ENCODE results near the gene GNG12. TPM values are rescaled to one million over a fixed set of nuclear protein-coding genes. Genes with fewer than 3 reads are reported as not detected.

Gene GNG12
- total RNA-seq, 1 experiment from 2014 or later = 102 TPM

DNA sequence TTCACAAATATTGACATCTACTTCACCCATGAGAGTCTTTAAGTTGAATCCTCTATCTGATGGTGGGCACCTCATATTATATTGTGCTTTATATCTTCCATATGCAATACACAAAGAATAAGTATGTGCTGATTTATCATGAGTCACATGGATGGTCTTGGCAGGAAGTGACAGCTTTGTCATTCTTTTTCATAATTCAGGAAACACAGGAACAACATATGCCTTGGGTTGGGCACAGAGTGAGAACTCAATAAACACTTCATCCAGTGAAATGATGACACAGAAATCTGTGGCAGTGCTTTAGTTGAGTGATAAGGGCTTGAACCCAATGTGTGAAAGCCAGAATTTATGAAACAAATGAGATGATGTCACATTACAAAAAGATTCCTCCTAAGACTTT is 107.0 kb downstream of the GNG12 start:
- Histone ChIP-seq H3K27me3 (ENCODE audit: insufficient read depth, low read depth) (no peaks in the 10 kb centered on the region), H3K4me2 (no peak overlapping the region), H3K27ac (no peak overlapping the region), H3K4me1 (replicated peaks; ENCODE audit: insufficient read depth) (peaks cover 24% of the 10 kb centered on the region), H3F3A (ENCODE audit: insufficient read depth, low read depth) (peaks cover 3% of the 10 kb centered on the region; the same call in 1 of the 2 replicates), H3K36me3 (ENCODE audit: low read depth) (peaks cover 4% of the 10 kb centered on the region; the same call in 1 of the 2 replicates), H3K9me2 (ENCODE audit: insufficient read depth) (no peaks in the 10 kb centered on the region), H3K9me3 (ENCODE audit: insufficient read depth, low read depth) (peaks cover 6% of the 10 kb centered on the region; the same call in 1 of the 2 replicates), H3K4me3 (no peak overlapping the region), H3K79me2 (ENCODE audit: low read depth) (no peaks in the 10 kb centered on the region), H2AFZ (no peak overlapping the region), H4K20me1 (ENCODE audit: insufficient read depth) (no peaks in the 10 kb centered on the region)
- no peak for TF ChIP-seq EZH2 (IDR thresholded peaks at IDR 0.05; ENCODE audit: low read depth)
- TF ChIP-seq, protein P1, sequence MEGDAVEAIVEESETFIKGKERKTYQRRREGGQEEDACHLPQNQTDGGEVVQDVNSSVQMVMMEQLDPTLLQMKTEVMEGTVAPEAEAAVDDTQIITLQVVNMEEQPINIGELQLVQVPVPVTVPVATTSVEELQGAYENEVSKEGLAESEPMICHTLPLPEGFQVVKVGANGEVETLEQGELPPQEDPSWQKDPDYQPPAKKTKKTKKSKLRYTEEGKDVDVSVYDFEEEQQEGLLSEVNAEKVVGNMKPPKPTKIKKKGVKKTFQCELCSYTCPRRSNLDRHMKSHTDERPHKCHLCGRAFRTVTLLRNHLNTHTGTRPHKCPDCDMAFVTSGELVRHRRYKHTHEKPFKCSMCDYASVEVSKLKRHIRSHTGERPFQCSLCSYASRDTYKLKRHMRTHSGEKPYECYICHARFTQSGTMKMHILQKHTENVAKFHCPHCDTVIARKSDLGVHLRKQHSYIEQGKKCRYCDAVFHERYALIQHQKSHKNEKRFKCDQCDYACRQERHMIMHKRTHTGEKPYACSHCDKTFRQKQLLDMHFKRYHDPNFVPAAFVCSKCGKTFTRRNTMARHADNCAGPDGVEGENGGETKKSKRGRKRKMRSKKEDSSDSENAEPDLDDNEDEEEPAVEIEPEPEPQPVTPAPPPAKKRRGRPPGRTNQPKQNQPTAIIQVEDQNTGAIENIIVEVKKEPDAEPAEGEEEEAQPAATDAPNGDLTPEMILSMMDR (conservative IDR thresholded peaks at IDR 0.05) = no peak
- intact Hi-C loops (cut with micrococcal nuclease; ENCODE audit: unreplicated experiment) = no loop called here
- CTCF ChIA-PET = no interaction called here
- no TSS peak for BruUV-seq (replicated peaks)
- POLR2A ChIA-PET (ENCODE audit: unreplicated experiment) = no interaction called here
- DNase-seq = no peak

GRCh38 chr1:67724928-67725560 is 108.2 kb downstream of the GNG12 start:
- Histone ChIP-seq H3K4me1 (replicated peaks; ENCODE audit: insufficient read depth) (peaks cover 24% of the 10 kb centered on the region), H3K9me2 (ENCODE audit: insufficient read depth) (no peaks in the 10 kb centered on the region), H4K20me1 (ENCODE audit: insufficient read depth) (no peaks in the 10 kb centered on the region), H3K36me3 (ENCODE audit: low read depth) (peaks cover 4% of the 10 kb centered on the region; the same call in 1 of the 2 replicates), H3F3A (ENCODE audit: insufficient read depth, low read depth) (peaks cover 3% of the 10 kb centered on the region; the same call in 1 of the 2 replicates), H3K27ac (no peak overlapping the region), H3K4me2 (no peak overlapping the region), H3K79me2 (ENCODE audit: low read depth) (no peaks in the 10 kb centered on the region), H3K27me3 (ENCODE audit: insufficient read depth, low read depth) (no peaks in the 10 kb centered on the region), H2AFZ (no peak overlapping the region), H3K9me3 (ENCODE audit: insufficient read depth, low read depth) (peaks cover 6% of the 10 kb centered on the region; the same call in 1 of the 2 replicates), H3K4me3 (no peak overlapping the region)
- DNase-seq = peak in 1 of 2 experiments; percentile 55
- POLR2A ChIA-PET (ENCODE audit: unreplicated experiment) = interaction anchor here (0.7 kb wide), 1 partner anchor 12 kb away, joined by 5 read pairs; no protein-coding TSS in a partner anchor
- CTCF ChIA-PET = no interaction called here
- no peak for TF ChIP-seq EZH2 (IDR thresholded peaks at IDR 0.05; ENCODE audit: low read depth)
- TF ChIP-seq, protein P1 (conservative IDR thresholded peaks at IDR 0.05) = no peak
- intact Hi-C loops (cut with micrococcal nuclease; ENCODE audit: unreplicated experiment) = no loop called here
- BruUV-seq (replicated peaks) = no TSS peak

- TF ChIP-seq, protein P1 (conservative IDR thresholded peaks at IDR 0.05) = no peak
- no peak for TF ChIP-seq EZH2 (IDR thresholded peaks at IDR 0.05; ENCODE audit: low read depth)
- POLR2A ChIA-PET (ENCODE audit: unreplicated experiment) = interaction anchor here (0.6 to 1.0 kb wide), 3 partner anchors 29 to 1161 kb away, joined by 3 to 11 read pairs (median 3); no protein-coding TSS in a partner anchor
- H3K4me3 ChIP-seq = no peak overlapping the region
- intact Hi-C loops (cut with micrococcal nuclease; ENCODE audit: unreplicated experiment) = no loop called here
- H4K20me1 ChIP-seq (ENCODE audit: insufficient read depth) = no peaks in the 10 kb centered on the region
- DNase-seq = peak in 1 of 2 experiments; percentile 52
- no peaks in the 10 kb centered on the region for H3K27me3 ChIP-seq (ENCODE audit: insufficient read depth, low read depth)
- no peak overlapping the region for H3K4me2 ChIP-seq
- peaks cover 6% of the 10 kb centered on the region; the same call in 1 of the 2 replicates for H3K9me3 ChIP-seq (ENCODE audit: insufficient read depth, low read depth)
- no TSS peak for BruUV-seq (replicated peaks)
- no peaks in the 10 kb centered on the region for H3K79me2 ChIP-seq (ENCODE audit: low read depth)
- CTCF ChIA-PET = no interaction called here
- H3K27ac ChIP-seq = peak overlapping the region; percentile 24; the same call in 1 of the 2 replicates
- no peaks in the 10 kb centered on the region for H3K9me2 ChIP-seq (ENCODE audit: insufficient read depth)
- H3K36me3 ChIP-seq (ENCODE audit: low read depth) = peaks cover 4% of the 10 kb centered on the region; the same call in 1 of the 2 replicates
- H3F3A ChIP-seq (ENCODE audit: insufficient read depth, low read depth) = peaks cover 3% of the 10 kb centered on the region; the same call in 1 of the 2 replicates
- H2AFZ ChIP-seq = no peak overlapping the region
- peaks cover 27% of the 10 kb centered on the region for H3K4me1 ChIP-seq (replicated peaks; ENCODE audit: insufficient read depth)
These were observed 109.6 kb downstream of the GNG12 start for GRCh38 chr1:67723620-67724019.

Measured in PC-9 (cell line).